HG02571 (cell line): ENCODE data around the gene BRME1.
"Not testable (repeated sequence)": the region's sequence is repeated elsewhere in the genome, so short reads cannot be mapped to it uniquely, and the experiment has no call there.

Experiments
- ATAC-seq: cut with Tn5 transposase; IDR thresholded peaks from one replicate; pipeline ENCODE4 v1.9.1; 2021; ENCODE audit warnings: mild to moderate bottlenecking, moderate library complexity; ENCODE audit not compliant: unreplicated experiment

The BRME1 gene

GRCh38 chr19:13869281-13869680 lies 36.6 kb downstream of the BRME1 start:
- ATAC-seq, result no peak

GRCh38 chr19:13868663-13869062 lies 37.3 kb downstream of the BRME1 start:
- ATAC-seq, result no peak

- ATAC-seq, result no peak
These were observed 39.4 kb downstream of the BRME1 start for GRCh38 chr19:13866463-13867046.

GRCh38 chr19:13865571-13866462 lies 40.1 kb downstream of the BRME1 start:
- ATAC-seq, result no peak

GRCh38 chr19:13864667-13865570 lies 41.0 kb downstream of the BRME1 start:
- no peak for ATAC-seq

- no peak for ATAC-seq
These were observed 41.8 kb downstream of the BRME1 start for GRCh38 chr19:13864046-13864666.

GRCh38 chr19:13861714-13862531 lies 44.0 kb downstream of the BRME1 start:
- peak; percentile 67 for ATAC-seq

GRCh38 chr19:13861392-13861713 lies 44.6 kb downstream of the BRME1 start:
- ATAC-seq, result peak; percentile 29

GRCh38 chr19:13860679-13861391 lies 45.1 kb downstream of the BRME1 start:
- ATAC-seq, result no peak

- ATAC-seq, result no peak
These were observed 46.5 kb downstream of the BRME1 start for GRCh38 chr19:13859361-13859880.

- ATAC-seq, result no peak
These were observed 49.4 kb downstream of the BRME1 start for GRCh38 chr19:13856497-13856896.

- not testable (repeated sequence) for ATAC-seq
These were observed 53.7 kb downstream of the BRME1 start for GRCh38 chr19:13852171-13852707.

- ATAC-seq, result not testable (repeated sequence)
These were observed 54.2 kb downstream of the BRME1 start for GRCh38 chr19:13851734-13852114.

GRCh38 chr19:13850910-13851733 lies 54.8 kb downstream of the BRME1 start:
- ATAC-seq, result no peak

GRCh38 chr19:13849991-13850909 lies 55.7 kb downstream of the BRME1 start:
- no peak for ATAC-seq

- ATAC-seq, result no peak
These were observed 56.9 kb downstream of the BRME1 start for GRCh38 chr19:13848798-13849676.
